KOPT-K1 (cell line): Measurements from ENCODE around the gene STIM1.

Experiments
- H3K27ac ChIP-seq: fragments of 200-600 bp; sonication (generic); 2 replicates; pipeline ENCODE4 v1.5.1; 2016; ENCODE audit warnings: antibody characterized with exemption, mild to moderate bottlenecking, low read depth, low read length; ENCODE audit not compliant: poor library complexity, severe bottlenecking
- H3K36me3 ChIP-seq: fragments of 200-600 bp; sonication (generic); 2 replicates; pipeline ENCODE4 v1.5.1; 2017; ENCODE audit warnings: antibody characterized with exemption, mild to moderate bottlenecking, low read length, moderate library complexity; ENCODE audit not compliant: insufficient read depth
- H3K9me3 ChIP-seq: fragments of 200-600 bp; sonication (generic); 2 replicates; pipeline ENCODE4 v1.5.1; 2017; ENCODE audit warnings: antibody characterized with exemption, low read length, mild to moderate bottlenecking; ENCODE audit not compliant: insufficient read depth, poor library complexity, severe bottlenecking

STIM1 gene

GRCh38 chr11:4022669-4023068, 167.2 kb downstream of the STIM1 start:
- Histone ChIP-seq H3K9me3 (peaks cover 25% of the 10 kb centered on the region), H3K27ac (no peak overlapping the region), H3K36me3 (peaks cover 53% of the 10 kb centered on the region)

- Histone ChIP-seq H3K36me3 (peaks cover 53% of the 10 kb centered on the region), H3K9me3 (peaks cover 25% of the 10 kb centered on the region), H3K27ac (no peak overlapping the region)
Measured at GRCh38 chr11:4025248-4025966, 169.9 kb downstream of the STIM1 start.

- peaks cover 25% of the 10 kb centered on the region for H3K9me3 ChIP-seq
- H3K36me3 ChIP-seq, result peaks cover 53% of the 10 kb centered on the region
- no peak overlapping the region for H3K27ac ChIP-seq
Measured at GRCh38 chr11:4025967-4026324, 170.5 kb downstream of the STIM1 start.

- Histone ChIP-seq H3K27ac (no peak overlapping the region), H3K9me3 (peaks cover 25% of the 10 kb centered on the region), H3K36me3 (peaks cover 53% of the 10 kb centered on the region)
Measured at GRCh38 chr11:4026389-4026788, 170.9 kb downstream of the STIM1 start.

GRCh38 chr11:4027746-4028145, 172.3 kb downstream of the STIM1 start:
- no peak overlapping the region for H3K27ac ChIP-seq
- peaks cover 44% of the 10 kb centered on the region for H3K36me3 ChIP-seq
- H3K9me3 ChIP-seq, result peaks cover 33% of the 10 kb centered on the region

GRCh38 chr11:4030197-4030596, 174.7 kb downstream of the STIM1 start:
- Histone ChIP-seq H3K9me3 (peaks cover 31% of the 10 kb centered on the region), H3K27ac (no peak overlapping the region), H3K36me3 (peaks cover 19% of the 10 kb centered on the region)

- Histone ChIP-seq H3K36me3 (peaks cover under 1% of the 10 kb centered on the region; the same call in 1 of the 2 replicates), H3K27ac (no peak overlapping the region), H3K9me3 (peaks cover 29% of the 10 kb centered on the region)
Measured at GRCh38 chr11:4032097-4032496, 176.6 kb downstream of the STIM1 start.

- Histone ChIP-seq H3K9me3 (peaks cover 31% of the 10 kb centered on the region), H3K27ac (no peak overlapping the region), H3K36me3 (no peaks in the 10 kb centered on the region)
Measured at GRCh38 chr11:4035985-4036384, 180.5 kb downstream of the STIM1 start.

GRCh38 chr11:4039011-4039410, 183.5 kb downstream of the STIM1 start:
- H3K36me3 ChIP-seq, result no peaks in the 10 kb centered on the region
- no peak overlapping the region for H3K27ac ChIP-seq
- H3K9me3 ChIP-seq, result peaks cover 18% of the 10 kb centered on the region

GRCh38 chr11:4040461-4040860, 185.0 kb downstream of the STIM1 start:
- Histone ChIP-seq H3K9me3 (peaks cover 18% of the 10 kb centered on the region), H3K36me3 (no peaks in the 10 kb centered on the region), H3K27ac (no peak overlapping the region)

GRCh38 chr11:4041731-4042391, 186.4 kb downstream of the STIM1 start:
- Histone ChIP-seq H3K9me3 (peaks cover 5% of the 10 kb centered on the region), H3K36me3 (no peaks in the 10 kb centered on the region)

GRCh38 chr11:4044976-4045646, 189.6 kb downstream of the STIM1 start:
- no peak overlapping the region for H3K27ac ChIP-seq
- no peaks in the 10 kb centered on the region for H3K9me3 ChIP-seq
- 0 out of 2 replicates have a peak, but pooled peaks cover 6% of the 10 kb centered on the region for H3K36me3 ChIP-seq

More at GRCh38 chr11:4041731-4042391, 186.4 kb downstream of the STIM1 start:
- H3K27ac ChIP-seq, result no peak overlapping the region

GRCh38 chr11:4048340-4048739, 192.9 kb downstream of the STIM1 start:
- H3K27ac ChIP-seq, result no peak overlapping the region
- no peaks in the 10 kb centered on the region for H3K9me3 ChIP-seq

GRCh38 chr11:4049006-4049405, 193.5 kb downstream of the STIM1 start:
- Histone ChIP-seq H3K36me3 (peaks cover 14% of the 10 kb centered on the region; the same call in 1 of the 2 replicates), H3K27ac (no peak overlapping the region), H3K9me3 (no peaks in the 10 kb centered on the region)

More at GRCh38 chr11:4048340-4048739, 192.9 kb downstream of the STIM1 start:
- peaks cover 14% of the 10 kb centered on the region; the same call in 1 of the 2 replicates for H3K36me3 ChIP-seq

GRCh38 chr11:4050138-4050537, 194.7 kb downstream of the STIM1 start:
- peaks cover 14% of the 10 kb centered on the region; the same call in 1 of the 2 replicates for H3K36me3 ChIP-seq
- no peaks in the 10 kb centered on the region for H3K9me3 ChIP-seq
- no peak overlapping the region for H3K27ac ChIP-seq
